HepG2 (cell line): ENCODE data around the gene ZBTB21. TPM values are rescaled to one million over a fixed set of nuclear protein-coding genes. Genes with fewer than 3 reads are reported as not detected.

Experiments used
- ATAC-seq: fragments of 200-7000 bp; cut with Tn5 transposase; 3 replicates; pipeline ENCODE4 v1.9.1; 2020; ENCODE audit warnings: mild to moderate bottlenecking, moderate library complexity
- BruUV-seq: library from RNA; stranded (reverse); fragments of 400-500 nt; replicated peaks from 2 replicates; lab custom pipeline; 2021; lab: Mats Ljungman, UMichigan
- CTCF ChIA-PET: fragments of 300-600 bp; formaldehyde crosslinking; extraction: SDS; loops from one replicate; lab custom pipeline; 2021; ENCODE audit warnings: low total read pairs, inconsistent platforms, low intra/inter-chr PET ratio; lab: Yijun Ruan, JAX
- POLR2A ChIA-PET: fragments of 350-600 bp; sonication (Branson Sonifier 250); formaldehyde crosslinking; loops from one replicate; lab custom pipeline; 2020; ENCODE audit warnings: antibody characterized with exemption, inconsistent platforms; lab: Yijun Ruan, JAX
- DNase-seq: peaks from one replicate; pipeline ENCODE4 v3.0.0-alpha.2; 2015; ENCODE audit warnings: low spot score
- FAIRE-seq: peaks from 3 replicates; lab custom pipeline; 2011; peaks lifted over from hg19 to GRCh38; lab: Jason Lieb, UNC
- H2AFZ ChIP-seq: one replicate; pipeline ENCODE4 v1.6.1; 2011; ENCODE audit warnings: low read length, inconsistent platforms
- H3K27ac ChIP-seq: fragments of 300-600 bp; 3 replicates; pipeline ENCODE4 v1.8.0; 2011; ENCODE audit warnings: mixed run types, mild to moderate bottlenecking, mixed read lengths, low read length, inconsistent platforms; ENCODE audit not compliant: insufficient read depth; ENCODE audit errors: extremely low read length
- H3K27me3 ChIP-seq, 2 experiments: fragments of 200-600 bp in 1 of 2; 2 replicates in 1 of 2; 3 replicates in 1 of 2; pipeline versions ENCODE4 v1.6.0 to v1.8.0; 2011; ENCODE audit warnings: low read length in 2 of 2, mild to moderate bottlenecking in 2 of 2, moderate library complexity in 2 of 2, inconsistent platforms in 1 of 2; ENCODE audit not compliant: insufficient read depth in 2 of 2, control insufficient read depth in 1 of 2
- H3K36me3 ChIP-seq, 2 experiments: fragments of 200-600 bp in 1 of 2; replicated peaks in 1 of 2; 2 replicates in 1 of 2; 3 replicates in 1 of 2; pipeline versions ENCODE4 v1.5.1 to v1.8.0; 2011; ENCODE audit warnings: low read length in 2 of 2, inconsistent platforms in 1 of 2; ENCODE audit not compliant: insufficient read depth in 2 of 2, control insufficient read depth in 1 of 2
- H3K4me1 ChIP-seq: 2 replicates; pipeline ENCODE4 v1.5.1; 2012; ENCODE audit warnings: low read length, inconsistent platforms; ENCODE audit not compliant: insufficient read depth
- H3K4me2 ChIP-seq: 2 replicates; pipeline ENCODE4 v1.6.0; 2011; ENCODE audit warnings: low read depth, low read length, inconsistent platforms
- H3K4me3 ChIP-seq, 3 experiments: fragments of 200-600 bp in 1 of 3; sonication (generic), shearing (Covaris generic) in 1 of 3; replicated peaks in 1 of 3; 2 replicates each; pipeline ENCODE4 v1.5.1; 2011 to 2016; ENCODE audit warnings: low read length in 3 of 3, inconsistent platforms in 2 of 3, low read depth in 2 of 3, mild to moderate bottlenecking in 2 of 3, control low read depth in 1 of 3, mixed read lengths in 1 of 3; ENCODE audit not compliant: insufficient read depth in 1 of 3
- H3K79me2 ChIP-seq: one replicate; pipeline ENCODE4 v1.6.1; 2011; ENCODE audit warnings: low read length, inconsistent platforms; ENCODE audit not compliant: insufficient read depth
- H3K9ac ChIP-seq: 2 replicates; pipeline ENCODE4 v1.6.0; 2011; ENCODE audit warnings: mild to moderate bottlenecking, low read depth, low read length, inconsistent platforms; ENCODE audit not compliant: insufficient read depth
- H3K9me3 ChIP-seq: 2 replicates; pipeline ENCODE4 v1.5.1; 2012; ENCODE audit warnings: mild to moderate bottlenecking, low read length
- H4K20me1 ChIP-seq: 2 replicates; pipeline ENCODE4 v1.6.0; 2011; ENCODE audit warnings: inconsistent platforms, mild to moderate bottlenecking, low read length, moderate library complexity; ENCODE audit not compliant: insufficient read depth
- DPF2 ChIP-seq: sonication (generic); formaldehyde crosslinking; IDR thresholded peaks from 2 replicates; pipeline ENCODE4 v1.4.0; 2020; ENCODE audit warnings: mild to moderate bottlenecking, low read depth, missing genetic modification reagents, borderline replicate concordance
- ERF ChIP-seq: IDR thresholded peaks from 2 replicates; pipeline ENCODE4 v1.6.1; 2018; ENCODE audit warnings: missing biosample characterization, missing genetic modification reagents
- GATA4 ChIP-seq: sonication (generic); IDR thresholded peaks from 2 replicates; pipeline ENCODE4 v1.6.1; 2016; ENCODE audit warnings: antibody characterized with exemption, low read depth, borderline replicate concordance
- HNRNPLL ChIP-seq: fragments of 200-400 bp; formaldehyde crosslinking; IDR thresholded peaks from 2 replicates; pipeline ENCODE4 v1.6.1; 2017; ENCODE audit warnings: mild to moderate bottlenecking, low read depth, low read length; ENCODE audit not compliant: poor library complexity, severe bottlenecking
- HOXA7 ChIP-seq: sonication (generic); formaldehyde crosslinking; IDR thresholded peaks from 2 replicates; pipeline ENCODE4 v1.8.1; 2022; ENCODE audit warnings: mild to moderate bottlenecking, missing genetic modification reagents, moderate library complexity
- KDM2A ChIP-seq: sonication (generic); formaldehyde crosslinking; IDR thresholded peaks from 2 replicates; pipeline ENCODE4 v1.4.0; 2020; ENCODE audit warnings: low read depth, missing genetic modification reagents, borderline replicate concordance
- KDM3A ChIP-seq: IDR thresholded peaks from 2 replicates; pipeline ENCODE4 v1.6.1; 2018; ENCODE audit warnings: low read depth, missing compliant biosample characterization
- PHF20 ChIP-seq: sonication (generic); formaldehyde crosslinking; IDR thresholded peaks from 2 replicates; pipeline ENCODE4 v1.5.0; 2020; ENCODE audit warnings: mild to moderate bottlenecking, missing genetic modification reagents
- ZMYM3 ChIP-seq: sonication (generic); formaldehyde crosslinking; IDR thresholded peaks from 2 replicates; pipeline ENCODE4 v1.5.1; 2020; ENCODE audit warnings: mild to moderate bottlenecking, missing genetic modification reagents
- ZNF274 ChIP-seq: sonication (generic); formaldehyde crosslinking; IDR thresholded peaks from 2 replicates; pipeline ENCODE4 v1.5.1; 2020; ENCODE audit warnings: mild to moderate bottlenecking, missing genetic modification reagents
- ZNF644 ChIP-seq: IDR thresholded peaks from 2 replicates; pipeline ENCODE4 v1.6.1; 2016; ENCODE audit warnings: low read depth
- ZSCAN22 ChIP-seq: sonication (generic); formaldehyde crosslinking; IDR thresholded peaks from 2 replicates; pipeline ENCODE4 v1.4.0; 2020; ENCODE audit warnings: mild to moderate bottlenecking, missing genetic modification reagents
- WGBS: methylation state at CpG from one replicate; pipeline ENCODE4 v1.1.6; 2017; ENCODE audit warnings: low lambda C conversion rate; 5-methylcytosine and 5-hydroxymethylcytosine counted together
- in situ Hi-C: cut with HindIII; loops from 2 replicates; pipeline ENCODE4 v1.10.0; 2017; ENCODE audit warnings: low pct_unique_long_range_greater_than_20kb; ENCODE audit not compliant: extremely low pct_ligation_motif_present
- intact Hi-C: fragments of 100-400 bp; cut with micrococcal nuclease; formaldehyde crosslinking; loops from one replicate; pipeline ENCODE4 v1.10.0; 2022; ENCODE audit not compliant: unreplicated experiment
- polyA plus RNA-seq, 8 experiments: library from polyadenylated mRNA; depleted of rRNA in 3 of 8; stranded (reverse) in 7 of 8; unstranded in 1 of 8; fragments of >200 nt; fragmentation: Illumina TruSeq in 4 of 8; extraction: Trizol in 4 of 8; gene quantifications; 2 replicates each; pipeline versions ENCODE4 v1.2.1 to v1.2.3, GENCODE V29; 2011 to 2016; ENCODE audit warnings: low read depth in 4 of 8, missing spikeins in 1 of 8, mixed read lengths in 1 of 8; ENCODE audit not compliant: insufficient read depth in 1 of 8
- total RNA-seq, 5 experiments: library from RNA; depleted of rRNA; stranded (reverse); fragments of >200 nt; fragmentation: Illumina TruSeq; extraction: Trizol; gene quantifications; 2 replicates each; pipeline ENCODE4 v1.2.3, GENCODE V29; 2016; ENCODE audit warnings: low read depth in 1 of 5
- TF ChIP-seq, protein P1 (sequence below): IDR thresholded peaks from 2 replicates; pipeline ENCODE4 v1.6.1; 2016; ENCODE audit warnings: low read depth, borderline replicate concordance
- TF ChIP-seq, protein P2 (sequence below): fragments of 450-650 bp; IDR thresholded peaks from 2 replicates; pipeline ENCODE4 v1.6.1; 2016
- TF ChIP-seq, protein P3 (sequence below): sonication (generic); formaldehyde crosslinking; IDR thresholded peaks from 2 replicates; pipeline ENCODE4 v1.4.0; 2020; ENCODE audit warnings: missing genetic modification reagents
- TF ChIP-seq, protein P4 (sequence below): sonication (generic); formaldehyde crosslinking; IDR thresholded peaks from 2 replicates; pipeline ENCODE4 v1.8.0; 2022; ENCODE audit warnings: mild to moderate bottlenecking, missing genetic modification reagents, moderate library complexity
- TF ChIP-seq, protein P5 (sequence below): sonication (generic); formaldehyde crosslinking; IDR thresholded peaks from 2 replicates; pipeline ENCODE4 v1.4.0; 2020; ENCODE audit warnings: mild to moderate bottlenecking, missing genetic modification reagents

ZBTB21 gene
- total and polyA plus RNA-seq, 2 of the 13 experiments (the other 11 are each of a cell fraction or from before 2014, with no cell fraction given), result 4.5 to 6.1 TPM

DNA sequence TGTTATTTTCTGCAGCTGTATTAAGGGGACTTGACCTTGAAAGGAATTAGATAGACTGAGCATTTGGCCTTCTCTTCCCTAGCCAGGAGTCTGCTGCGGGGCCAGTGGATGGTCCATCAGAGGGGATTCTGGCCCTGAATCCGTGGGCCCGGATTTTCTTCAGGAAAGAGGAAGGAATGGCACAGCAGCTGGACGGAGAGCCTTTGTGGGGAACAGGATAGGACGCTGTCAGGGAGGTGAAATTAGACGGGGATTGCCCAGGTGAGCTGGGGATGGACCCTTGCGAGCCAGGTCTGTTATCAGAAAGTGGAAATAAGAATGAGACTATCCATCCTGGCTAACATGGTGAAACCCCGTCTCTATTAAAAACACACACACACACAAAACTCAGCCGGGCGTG is 54.6 kb downstream of the ZBTB21 start (continued):
- TF ChIP-seq, protein P1, sequence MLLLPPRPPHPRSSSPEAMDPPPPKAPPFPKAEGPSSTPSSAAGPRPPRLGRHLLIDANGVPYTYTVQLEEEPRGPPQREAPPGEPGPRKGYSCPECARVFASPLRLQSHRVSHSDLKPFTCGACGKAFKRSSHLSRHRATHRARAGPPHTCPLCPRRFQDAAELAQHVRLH (CRISPR knock-in tag), result no peak
- no peak for TF ChIP-seq ZNF274 (CRISPR knock-in tag)

DNA sequence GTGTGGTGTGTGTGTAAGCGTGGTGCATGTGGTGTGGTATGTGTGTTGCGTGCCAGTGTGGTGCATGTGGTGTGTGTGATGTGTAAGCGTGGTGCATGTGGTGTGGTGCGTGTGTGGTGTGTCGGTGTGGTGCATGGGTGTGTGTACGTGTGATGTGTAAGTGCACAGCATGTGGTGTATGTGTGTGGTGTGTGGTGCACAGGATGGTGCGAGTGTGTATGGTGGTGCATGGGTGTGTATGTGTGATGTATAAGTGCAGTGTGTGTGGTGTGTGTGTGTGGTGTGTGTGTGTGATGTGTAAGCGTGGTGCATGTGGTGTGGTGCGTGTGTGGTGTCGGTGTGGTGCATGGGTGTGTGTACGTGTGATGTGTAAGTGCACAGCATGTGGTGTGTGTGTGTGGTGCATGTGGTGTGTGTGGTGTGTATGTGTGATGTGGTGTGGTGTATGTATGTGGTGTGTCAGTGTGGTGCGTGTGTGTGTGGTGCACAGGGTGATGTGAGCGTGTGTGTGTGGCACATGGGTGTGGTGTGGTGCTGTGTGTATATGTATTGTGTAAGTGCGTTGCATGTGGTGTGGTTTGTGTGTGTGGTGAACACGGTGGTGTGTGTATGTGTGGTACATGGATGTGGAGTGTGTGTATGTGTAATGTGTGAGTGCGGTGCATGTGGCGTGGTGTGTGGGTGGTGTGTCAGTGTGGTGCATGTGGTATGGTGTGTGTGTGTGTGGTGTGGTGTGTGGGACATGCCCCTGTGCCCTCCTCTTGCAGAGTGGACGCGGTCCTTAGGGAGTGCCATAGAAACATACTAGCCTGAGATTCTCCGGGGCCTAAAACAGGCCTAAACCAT is 55.3 kb downstream of the ZBTB21 start:
- ATAC-seq (no peak), DNase-seq (no peak), FAIRE-seq (no peak)
- H3K36me3 ChIP-seq, result no peaks in the 10 kb centered on the region
- H3K27me3 ChIP-seq, result no peaks in the 10 kb centered on the region
- no peak overlapping the region for H3K27ac ChIP-seq
- peak overlapping the region; percentile 70 for H3K4me2 ChIP-seq
- H2AFZ ChIP-seq, result no peak overlapping the region
- BruUV-seq, result no TSS peak
- no peak overlapping the region; the same call in 1 of the 2 replicates for H3K9ac ChIP-seq
- no peaks in the 10 kb centered on the region for H4K20me1 ChIP-seq
- H3K4me1 ChIP-seq, result peaks cover 78% of the 10 kb centered on the region
- WGBS, result 91% methylated on average over 19 of the region's 20 CpGs
- POLR2A ChIA-PET, result no interaction called here
- in situ Hi-C loops (loop anchor here (10.0 kb wide), 1 partner anchor 160 kb away; no protein-coding TSS in a partner anchor), intact Hi-C loops (no loop called here)
- no peak overlapping the region; a peak in 1 of 6 replicates for H3K4me3 ChIP-seq
- CTCF ChIA-PET, result no interaction called here
- H3K79me2 ChIP-seq, result peaks cover 15% of the 10 kb centered on the region
- H3K9me3 ChIP-seq, result no peaks in the 10 kb centered on the region
- TF ChIP-seq ZNF644, result no peak
- TF ChIP-seq, protein P2, sequence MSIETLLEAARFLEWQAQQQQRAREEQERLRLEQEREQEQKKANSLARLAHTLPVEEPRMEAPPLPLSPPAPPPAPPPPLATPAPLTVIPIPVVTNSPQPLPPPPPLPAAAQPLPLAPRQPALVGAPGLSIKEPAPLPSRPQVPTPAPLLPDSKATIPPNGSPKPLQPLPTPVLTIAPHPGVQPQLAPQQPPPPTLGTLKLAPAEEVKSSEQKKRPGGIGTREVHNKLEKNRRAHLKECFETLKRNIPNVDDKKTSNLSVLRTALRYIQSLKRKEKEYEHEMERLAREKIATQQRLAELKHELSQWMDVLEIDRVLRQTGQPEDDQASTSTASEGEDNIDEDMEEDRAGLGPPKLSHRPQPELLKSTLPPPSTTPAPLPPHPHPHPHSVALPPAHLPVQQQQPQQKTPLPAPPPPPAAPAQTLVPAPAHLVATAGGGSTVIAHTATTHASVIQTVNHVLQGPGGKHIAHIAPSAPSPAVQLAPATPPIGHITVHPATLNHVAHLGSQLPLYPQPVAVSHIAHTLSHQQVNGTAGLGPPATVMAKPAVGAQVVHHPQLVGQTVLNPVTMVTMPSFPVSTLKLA, result peak; percentile 77
- no peak for TF ChIP-seq KDM3A (CRISPR knock-in tag)
- TF ChIP-seq GATA4, result no peak
- no peak for TF ChIP-seq HNRNPLL
- 0 out of 2 replicates have a peak, but pooled peaks have one; percentile 3 for TF ChIP-seq DPF2
- TF ChIP-seq ZSCAN22, result no peak
- no peak for TF ChIP-seq ERF (CRISPR knock-in tag)
- TF ChIP-seq ZMYM3 (CRISPR knock-in tag), result no peak
- peak; percentile 84; the same call in 1 of the 2 replicates for TF ChIP-seq HOXA7 (CRISPR knock-in tag)
- TF ChIP-seq, protein P3, sequence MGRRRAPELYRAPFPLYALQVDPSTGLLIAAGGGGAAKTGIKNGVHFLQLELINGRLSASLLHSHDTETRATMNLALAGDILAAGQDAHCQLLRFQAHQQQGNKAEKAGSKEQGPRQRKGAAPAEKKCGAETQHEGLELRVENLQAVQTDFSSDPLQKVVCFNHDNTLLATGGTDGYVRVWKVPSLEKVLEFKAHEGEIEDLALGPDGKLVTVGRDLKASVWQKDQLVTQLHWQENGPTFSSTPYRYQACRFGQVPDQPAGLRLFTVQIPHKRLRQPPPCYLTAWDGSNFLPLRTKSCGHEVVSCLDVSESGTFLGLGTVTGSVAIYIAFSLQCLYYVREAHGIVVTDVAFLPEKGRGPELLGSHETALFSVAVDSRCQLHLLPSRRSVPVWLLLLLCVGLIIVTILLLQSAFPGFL (CRISPR knock-in tag), result no peak
- TF ChIP-seq, protein P4, sequence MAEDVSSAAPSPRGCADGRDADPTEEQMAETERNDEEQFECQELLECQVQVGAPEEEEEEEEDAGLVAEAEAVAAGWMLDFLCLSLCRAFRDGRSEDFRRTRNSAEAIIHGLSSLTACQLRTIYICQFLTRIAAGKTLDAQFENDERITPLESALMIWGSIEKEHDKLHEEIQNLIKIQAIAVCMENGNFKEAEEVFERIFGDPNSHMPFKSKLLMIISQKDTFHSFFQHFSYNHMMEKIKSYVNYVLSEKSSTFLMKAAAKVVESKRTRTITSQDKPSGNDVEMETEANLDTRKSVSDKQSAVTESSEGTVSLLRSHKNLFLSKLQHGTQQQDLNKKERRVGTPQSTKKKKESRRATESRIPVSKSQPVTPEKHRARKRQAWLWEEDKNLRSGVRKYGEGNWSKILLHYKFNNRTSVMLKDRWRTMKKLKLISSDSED (CRISPR knock-in tag), result no peak
- no peak for TF ChIP-seq KDM2A
- TF ChIP-seq, protein P5, sequence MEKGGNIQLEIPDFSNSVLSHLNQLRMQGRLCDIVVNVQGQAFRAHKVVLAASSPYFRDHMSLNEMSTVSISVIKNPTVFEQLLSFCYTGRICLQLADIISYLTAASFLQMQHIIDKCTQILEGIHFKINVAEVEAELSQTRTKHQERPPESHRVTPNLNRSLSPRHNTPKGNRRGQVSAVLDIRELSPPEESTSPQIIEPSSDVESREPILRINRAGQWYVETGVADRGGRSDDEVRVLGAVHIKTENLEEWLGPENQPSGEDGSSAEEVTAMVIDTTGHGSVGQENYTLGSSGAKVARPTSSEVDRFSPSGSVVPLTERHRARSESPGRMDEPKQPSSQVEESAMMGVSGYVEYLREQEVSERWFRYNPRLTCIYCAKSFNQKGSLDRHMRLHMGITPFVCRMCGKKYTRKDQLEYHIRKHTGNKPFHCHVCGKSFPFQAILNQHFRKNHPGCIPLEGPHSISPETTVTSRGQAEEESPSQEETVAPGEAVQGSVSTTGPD (CRISPR knock-in tag), result no peak
- 0 out of 2 replicates have a peak, but pooled peaks have one; percentile 27 for TF ChIP-seq PHF20 (CRISPR knock-in tag)
